A673 (cell line): ENCODE results near the gene LRP2. TPM values are rescaled to one million over a fixed set of nuclear protein-coding genes. Genes with fewer than 3 reads are reported as not detected.

Experiments used
- BruUV-seq: library from RNA; stranded (reverse); fragments of 400-500 nt; replicated peaks from 2 replicates; lab custom pipeline; 2021; lab: Mats Ljungman, UMichigan
- CTCF ChIA-PET: fragments of 300-600 bp; sonication (Branson Sonifier 250); formaldehyde crosslinking; loops from one replicate; lab custom pipeline; 2022; ENCODE audit warnings: antibody characterized with exemption; lab: Charles Lee
- POLR2A ChIA-PET: fragments of 300-600 bp; sonication (Branson Sonifier 250); formaldehyde crosslinking; loops from one replicate; lab custom pipeline; 2022; ENCODE audit warnings: antibody characterized with exemption; ENCODE audit not compliant: low non-redundant PET; lab: Charles Lee
- DNase-seq: peaks from one replicate; pipeline ENCODE4 v3.0.0-alpha.2; 2015; ENCODE audit warnings: low spot score
- H3K27ac ChIP-seq: fragments of 200-600 bp; sonication (generic); 2 replicates; pipeline ENCODE4 v1.5.1; 2016; ENCODE audit warnings: mixed run types, low read depth, mild to moderate bottlenecking, mixed read lengths, antibody characterized with exemption, low read length; ENCODE audit not compliant: poor library complexity, severe bottlenecking
- H3K27me3 ChIP-seq: fragments of 200-600 bp; sonication (generic); replicated peaks from 2 replicates; pipeline ENCODE4 v1.6.1; 2017; ENCODE audit warnings: mixed run types, low read depth, mild to moderate bottlenecking, mixed read lengths, antibody characterized with exemption, low read length; ENCODE audit not compliant: insufficient read depth, poor library complexity
- H3K36me3 ChIP-seq: fragments of 200-600 bp; sonication (generic); 2 replicates; pipeline ENCODE4 v1.6.1; 2016; ENCODE audit warnings: mixed run types, mild to moderate bottlenecking, mixed read lengths, antibody characterized with exemption, low read length; ENCODE audit not compliant: insufficient read depth, poor library complexity, severe bottlenecking
- H3K4me1 ChIP-seq: fragments of 200-600 bp; sonication (generic); 2 replicates; pipeline ENCODE4 v1.6.1; 2017; ENCODE audit warnings: mixed run types, mild to moderate bottlenecking, mixed read lengths, antibody characterized with exemption, low read length; ENCODE audit not compliant: insufficient read depth, poor library complexity, severe bottlenecking
- H3K4me3 ChIP-seq: fragments of 200-600 bp; sonication (generic); 2 replicates; pipeline ENCODE4 v1.5.1; 2016; ENCODE audit warnings: low read depth, mixed run types, mild to moderate bottlenecking, mixed read lengths, low read length; ENCODE audit not compliant: poor library complexity, severe bottlenecking
- H3K9me3 ChIP-seq: fragments of 200-600 bp; sonication (generic); 2 replicates; pipeline ENCODE4 v1.6.1; 2016; ENCODE audit warnings: mixed run types, low read depth, mild to moderate bottlenecking, mixed read lengths, antibody characterized with exemption, low read length; ENCODE audit not compliant: poor library complexity, severe bottlenecking
- EZH2 ChIP-seq: fragments of 200-600 bp; sonication (generic); IDR thresholded peaks from 2 replicates; pipeline ENCODE4 v1.6.1; 2017; ENCODE audit warnings: borderline replicate concordance, low read depth, mild to moderate bottlenecking, mixed read lengths, antibody characterized with exemption, low read length; ENCODE audit not compliant: poor library complexity, severe bottlenecking
- intact Hi-C: fragments of 100-400 bp; cut with micrococcal nuclease; formaldehyde crosslinking; loops from one replicate; pipeline ENCODE4 v1.10.0; 2022; ENCODE audit not compliant: unreplicated experiment
- total RNA-seq: library from RNA; stranded (reverse); gene quantifications from 2 replicates; pipeline ENCODE4 v1.2.3, GENCODE V29; 2021
- TF ChIP-seq, protein P1 (sequence below): fragments of 300-800, 200-600 bp; sonication (generic); conservative IDR thresholded peaks from 2 replicates; pipeline ENCODE4 v1.5.1; 2017; ENCODE audit warnings: low read depth, mild to moderate bottlenecking, antibody characterized with exemption, low read length, moderate library complexity, mixed read lengths

The LRP2 gene
- total RNA-seq, 1 experiment from 2014 or later, result 0.26 TPM

DNA sequence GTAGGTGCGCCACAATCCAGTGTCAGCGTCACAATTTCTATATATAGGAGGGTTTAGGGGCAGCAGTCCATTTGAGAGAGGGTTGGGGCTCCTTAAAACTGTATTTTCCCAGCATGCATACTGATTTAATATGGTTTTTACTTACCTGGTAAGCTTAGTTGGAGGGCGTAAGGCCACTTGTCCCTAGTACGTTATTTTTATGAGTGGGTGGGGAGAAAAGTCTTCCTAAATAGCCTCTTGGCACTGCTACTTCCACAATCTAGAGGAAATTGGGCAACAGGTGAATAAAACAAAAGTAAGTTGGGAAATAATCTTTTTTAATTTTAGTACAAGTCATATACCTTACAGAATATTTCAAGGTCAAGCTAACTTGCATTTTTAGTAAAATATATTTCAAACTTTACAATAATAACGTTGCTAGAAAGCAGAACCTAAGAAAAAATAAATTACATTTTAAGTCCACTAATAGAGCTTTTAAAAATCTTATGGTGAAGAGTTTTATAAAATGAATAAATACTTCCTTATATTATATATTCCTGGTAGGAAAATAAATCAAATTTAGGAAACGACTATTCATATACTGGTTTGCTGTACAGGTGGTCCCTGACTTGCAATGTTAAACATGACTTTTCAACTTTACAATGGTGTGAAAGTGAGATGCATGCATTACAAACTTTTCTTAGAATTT, 272.1 kb downstream of the LRP2 start:
- CTCF ChIA-PET, result no interaction called here

DNA sequence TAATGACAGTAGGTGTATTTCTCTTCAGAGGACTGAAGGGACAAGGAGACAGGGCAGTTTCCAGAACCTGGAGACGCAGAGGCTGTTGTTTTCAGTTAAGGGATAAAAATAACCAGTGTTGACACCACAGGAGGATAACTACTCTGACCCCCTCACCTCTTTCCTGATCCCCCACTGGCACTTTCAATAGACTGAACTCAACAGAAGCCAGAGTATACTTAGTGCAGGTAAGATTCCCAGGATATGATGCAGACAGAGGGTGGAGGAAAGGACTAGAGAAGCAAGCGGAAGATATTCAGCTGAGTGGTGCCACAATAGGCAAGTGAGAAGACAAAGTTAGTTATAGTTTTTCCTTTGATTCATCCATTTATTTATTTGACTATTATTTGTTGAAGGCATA, 273.2 kb downstream of the LRP2 start:
- TF ChIP-seq, protein P1, sequence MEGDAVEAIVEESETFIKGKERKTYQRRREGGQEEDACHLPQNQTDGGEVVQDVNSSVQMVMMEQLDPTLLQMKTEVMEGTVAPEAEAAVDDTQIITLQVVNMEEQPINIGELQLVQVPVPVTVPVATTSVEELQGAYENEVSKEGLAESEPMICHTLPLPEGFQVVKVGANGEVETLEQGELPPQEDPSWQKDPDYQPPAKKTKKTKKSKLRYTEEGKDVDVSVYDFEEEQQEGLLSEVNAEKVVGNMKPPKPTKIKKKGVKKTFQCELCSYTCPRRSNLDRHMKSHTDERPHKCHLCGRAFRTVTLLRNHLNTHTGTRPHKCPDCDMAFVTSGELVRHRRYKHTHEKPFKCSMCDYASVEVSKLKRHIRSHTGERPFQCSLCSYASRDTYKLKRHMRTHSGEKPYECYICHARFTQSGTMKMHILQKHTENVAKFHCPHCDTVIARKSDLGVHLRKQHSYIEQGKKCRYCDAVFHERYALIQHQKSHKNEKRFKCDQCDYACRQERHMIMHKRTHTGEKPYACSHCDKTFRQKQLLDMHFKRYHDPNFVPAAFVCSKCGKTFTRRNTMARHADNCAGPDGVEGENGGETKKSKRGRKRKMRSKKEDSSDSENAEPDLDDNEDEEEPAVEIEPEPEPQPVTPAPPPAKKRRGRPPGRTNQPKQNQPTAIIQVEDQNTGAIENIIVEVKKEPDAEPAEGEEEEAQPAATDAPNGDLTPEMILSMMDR, result no peak
- TF ChIP-seq EZH2, result no peak
- H3K27ac ChIP-seq, result no peak overlapping the region
- no peaks in the 10 kb centered on the region for H3K4me1 ChIP-seq
- H3K36me3 ChIP-seq, result no peaks in the 10 kb centered on the region
- no peaks in the 10 kb centered on the region for H3K27me3 ChIP-seq
- no TSS peak for BruUV-seq
- POLR2A ChIA-PET, result no interaction called here
- no peaks in the 10 kb centered on the region for H3K9me3 ChIP-seq
- CTCF ChIA-PET, result no interaction called here
- no peak for DNase-seq
- H3K4me3 ChIP-seq, result no peak overlapping the region
- intact Hi-C loops, result no loop called here

More for the DNA sequence above, 272.1 kb downstream of the LRP2 start:
- no peak overlapping the region for H3K27ac ChIP-seq
- no peaks in the 10 kb centered on the region for H3K9me3 ChIP-seq
- no peaks in the 10 kb centered on the region for H3K27me3 ChIP-seq
- H3K36me3 ChIP-seq, result no peaks in the 10 kb centered on the region
- POLR2A ChIA-PET, result no interaction called here
- no TSS peak for BruUV-seq
- DNase-seq, result peak; percentile 72
- H3K4me3 ChIP-seq, result no peak overlapping the region
- H3K4me1 ChIP-seq, result no peaks in the 10 kb centered on the region
- TF ChIP-seq, protein P1, result no peak
- no peak for TF ChIP-seq EZH2
- intact Hi-C loops, result no loop called here

DNA sequence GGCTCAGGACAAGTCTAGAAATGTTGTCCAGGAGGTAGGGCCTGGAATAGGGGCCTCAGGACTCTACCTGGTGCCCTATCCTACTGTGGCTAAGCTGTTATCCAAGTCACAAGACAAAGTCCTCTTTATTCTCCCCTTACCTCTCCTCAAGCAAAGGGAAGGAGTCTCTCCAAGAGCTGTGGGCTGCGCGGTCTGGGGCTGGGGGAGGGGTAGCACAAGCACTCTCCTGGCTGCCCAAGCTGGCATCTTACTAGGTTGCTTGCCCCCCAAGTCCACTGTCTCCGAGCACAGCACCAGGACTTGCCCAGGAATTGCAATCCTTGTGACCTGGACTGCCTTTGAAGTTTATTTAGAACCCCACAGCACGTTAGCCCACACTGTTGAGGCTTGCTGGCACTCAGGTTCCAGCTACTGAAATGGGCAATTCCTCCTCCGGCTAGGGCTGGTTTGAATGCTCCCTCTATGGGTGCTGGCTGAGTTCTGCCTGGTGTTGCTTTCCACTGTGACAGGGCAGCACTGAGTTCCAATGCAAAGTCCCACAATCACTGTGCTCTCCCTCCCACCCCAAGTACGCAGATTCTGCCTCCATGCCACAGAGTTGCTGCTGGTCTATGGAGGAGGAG, 274.5 kb downstream of the LRP2 start:
- Histone ChIP-seq H3K9me3 (no peaks in the 10 kb centered on the region), H3K36me3 (no peaks in the 10 kb centered on the region), H3K4me3 (no peak overlapping the region), H3K27me3 (no peaks in the 10 kb centered on the region), H3K27ac (no peak overlapping the region), H3K4me1 (no peaks in the 10 kb centered on the region)
- no peak for DNase-seq
- TF ChIP-seq, protein P1, result no peak
- TF ChIP-seq EZH2, result no peak
- intact Hi-C loops, result no loop called here
- BruUV-seq, result no TSS peak
- POLR2A ChIA-PET, result no interaction called here
- CTCF ChIA-PET, result no interaction called here
